SK-N-SH treated with all-trans-retinoic acid at 6 μM for 48 hours (cell line): ENCODE results near the gene NUP210L.

Experiments used
- ATAC-seq: fragments of 200-7000 bp; cut with Tn5 transposase; 3 replicates; pipeline ENCODE4 v1.9.1; 2020; ENCODE audit warnings: mild to moderate bottlenecking, moderate library complexity
- ARNTL ChIP-seq: fragments of 450-650 bp; formaldehyde crosslinking; IDR thresholded peaks from 2 replicates; pipeline ENCODE4 v1.5.0; 2020; ENCODE audit warnings: low read depth, mild to moderate bottlenecking, moderate library complexity, borderline replicate concordance
- BACH2 ChIP-seq: fragments of 250-450 bp; sonication (Bioruptor Pico); IDR thresholded peaks from 2 replicates; pipeline ENCODE4 v1.9.0; 2021; ENCODE audit warnings: mild to moderate bottlenecking, borderline replicate concordance
- CSDC2 ChIP-seq: fragments of 250-450 bp; sonication (Bioruptor Pico); IDR thresholded peaks from 2 replicates; pipeline ENCODE4 v1.5.0; 2020; ENCODE audit warnings: mild to moderate bottlenecking, moderate library complexity
- ESRRG ChIP-seq: fragments of 250-450 bp; sonication (Bioruptor Pico); IDR thresholded peaks from 2 replicates; pipeline ENCODE4 v1.6.1; 2021; ENCODE audit warnings: mild to moderate bottlenecking
- GLIS3 ChIP-seq: fragments of 250-450 bp; sonication (Bioruptor Pico); IDR thresholded peaks from 2 replicates; pipeline ENCODE4 v1.5.0; 2020; ENCODE audit warnings: mild to moderate bottlenecking, moderate library complexity
- ISL1 ChIP-seq: fragments of 250-450 bp; sonication (Bioruptor Pico); IDR thresholded peaks from 2 replicates; pipeline ENCODE4 v2.1.2; 2022; ENCODE audit warnings: mild to moderate bottlenecking, moderate library complexity
- PPARA ChIP-seq: fragments of 250-450 bp; sonication (Bioruptor Pico); IDR thresholded peaks from 2 replicates; pipeline ENCODE4 v1.5.0; 2020; ENCODE audit warnings: mild to moderate bottlenecking, borderline replicate concordance
- RARB ChIP-seq: fragments of 250-450 bp; sonication (Bioruptor Pico); IDR thresholded peaks from 2 replicates; pipeline ENCODE4 v1.8.0; 2021; ENCODE audit warnings: mild to moderate bottlenecking, moderate library complexity
- SNAI2 ChIP-seq: fragments of 250-450 bp; sonication (Bioruptor Pico); IDR thresholded peaks from 2 replicates; pipeline ENCODE4 v1.5.0; 2020; ENCODE audit warnings: mild to moderate bottlenecking, moderate library complexity
- TCF4 ChIP-seq: fragments of 250-450 bp; sonication (Bioruptor Pico); IDR thresholded peaks from 2 replicates; pipeline ENCODE4 v1.8.0; 2021; ENCODE audit warnings: mild to moderate bottlenecking, moderate library complexity, borderline replicate concordance
- TOX ChIP-seq: fragments of 250-450 bp; sonication (Bioruptor Pico); IDR thresholded peaks from 2 replicates; pipeline ENCODE4 v1.8.0; 2021; ENCODE audit warnings: mild to moderate bottlenecking, moderate library complexity, borderline replicate concordance
- ZC3H10 ChIP-seq: fragments of 250-450 bp; sonication (Bioruptor Pico); IDR thresholded peaks from 2 replicates; pipeline ENCODE4 v1.5.1; 2021; ENCODE audit warnings: mild to moderate bottlenecking, moderate library complexity
- ZFP3 ChIP-seq: fragments of 250-450 bp; sonication (Bioruptor Pico); IDR thresholded peaks from 2 replicates; pipeline ENCODE4 v1.5.0; 2020; ENCODE audit warnings: mild to moderate bottlenecking, moderate library complexity
- ZFP30 ChIP-seq: fragments of 450-650 bp; formaldehyde crosslinking; IDR thresholded peaks from 2 replicates; pipeline ENCODE4 v1.5.0; 2022; ENCODE audit warnings: mild to moderate bottlenecking, moderate library complexity
- ZNF565 ChIP-seq: fragments of 450-650 bp; formaldehyde crosslinking; conservative IDR thresholded peaks from 2 replicates; pipeline ENCODE4 v1.5.0; 2020; ENCODE audit warnings: low read depth, mild to moderate bottlenecking, moderate library complexity
- ZNF70 ChIP-seq: fragments of 450-650 bp; formaldehyde crosslinking; IDR thresholded peaks from 2 replicates; pipeline ENCODE4 v1.5.0; 2020; ENCODE audit warnings: mild to moderate bottlenecking, moderate library complexity
- ZNF8 ChIP-seq: fragments of 450-650 bp; formaldehyde crosslinking; IDR thresholded peaks from 2 replicates; pipeline ENCODE4 v1.5.0; 2020; ENCODE audit warnings: mild to moderate bottlenecking, moderate library complexity
- TF ChIP-seq, protein P1 (sequence below): fragments of 250-450 bp; sonication (Bioruptor Pico); IDR thresholded peaks from 2 replicates; pipeline ENCODE4 v1.5.0; 2020; ENCODE audit warnings: mild to moderate bottlenecking, moderate library complexity
- TF ChIP-seq, protein P2 (sequence below): fragments of 250-450 bp; sonication (Bioruptor Pico); IDR thresholded peaks from 2 replicates; pipeline ENCODE4 v1.8.0; 2021; ENCODE audit warnings: low read depth, mild to moderate bottlenecking, moderate library complexity, borderline replicate concordance
- TF ChIP-seq, protein P3 (sequence below): fragments of 250-450 bp; sonication (Bioruptor Pico); IDR thresholded peaks from 2 replicates; pipeline ENCODE4 v1.5.1; 2021; ENCODE audit warnings: mild to moderate bottlenecking, moderate library complexity
- TF ChIP-seq, protein P4 (sequence below): fragments of 250-450 bp; sonication (Bioruptor Pico); IDR thresholded peaks from 2 replicates; pipeline ENCODE4 v1.8.0; 2020; ENCODE audit warnings: mild to moderate bottlenecking, moderate library complexity, borderline replicate concordance

The NUP210L gene

DNA sequence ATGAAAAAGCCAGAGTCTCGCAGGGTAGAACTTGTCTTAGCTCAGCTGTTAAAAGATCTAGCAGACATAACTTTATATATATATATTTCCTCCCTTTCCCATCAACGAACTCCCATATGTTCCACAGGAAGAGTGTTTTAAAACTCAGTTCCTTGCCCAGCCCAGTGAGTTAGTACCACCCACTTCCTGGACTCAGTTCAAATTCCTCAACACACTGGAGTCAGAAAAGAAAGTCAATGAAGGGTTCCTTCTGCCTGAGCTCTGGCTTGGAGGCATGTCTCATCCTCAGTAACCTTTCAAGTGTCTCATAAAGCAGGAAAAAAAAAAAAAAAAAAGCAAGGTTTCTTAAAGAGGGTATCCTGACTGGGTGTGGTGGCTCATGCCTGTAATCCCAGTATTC lies 21.5 kb upstream of the NUP210L start:
- ATAC-seq: peak; percentile 77
- TF ChIP-seq ISL1 (CRISPR knock-in tag) (no peak), ARNTL (CRISPR knock-in tag) (no peak), ESRRG (CRISPR knock-in tag) (no peak), GLIS3 (CRISPR knock-in tag) (no peak), TOX (CRISPR knock-in tag) (no peak), SNAI2 (CRISPR knock-in tag) (no peak), BACH2 (CRISPR knock-in tag) (no peak), ZNF70 (CRISPR knock-in tag) (no peak), ZFP30 (no peak), TCF4 (CRISPR knock-in tag) (no peak), ZNF565 (no peak), ZNF8 (CRISPR knock-in tag) (no peak), ZFP3 (CRISPR knock-in tag) (no peak), PPARA (CRISPR knock-in tag) (no peak), CSDC2 (CRISPR knock-in tag) (no peak), RARB (CRISPR knock-in tag) (no peak)
- TF ChIP-seq, protein P1, sequence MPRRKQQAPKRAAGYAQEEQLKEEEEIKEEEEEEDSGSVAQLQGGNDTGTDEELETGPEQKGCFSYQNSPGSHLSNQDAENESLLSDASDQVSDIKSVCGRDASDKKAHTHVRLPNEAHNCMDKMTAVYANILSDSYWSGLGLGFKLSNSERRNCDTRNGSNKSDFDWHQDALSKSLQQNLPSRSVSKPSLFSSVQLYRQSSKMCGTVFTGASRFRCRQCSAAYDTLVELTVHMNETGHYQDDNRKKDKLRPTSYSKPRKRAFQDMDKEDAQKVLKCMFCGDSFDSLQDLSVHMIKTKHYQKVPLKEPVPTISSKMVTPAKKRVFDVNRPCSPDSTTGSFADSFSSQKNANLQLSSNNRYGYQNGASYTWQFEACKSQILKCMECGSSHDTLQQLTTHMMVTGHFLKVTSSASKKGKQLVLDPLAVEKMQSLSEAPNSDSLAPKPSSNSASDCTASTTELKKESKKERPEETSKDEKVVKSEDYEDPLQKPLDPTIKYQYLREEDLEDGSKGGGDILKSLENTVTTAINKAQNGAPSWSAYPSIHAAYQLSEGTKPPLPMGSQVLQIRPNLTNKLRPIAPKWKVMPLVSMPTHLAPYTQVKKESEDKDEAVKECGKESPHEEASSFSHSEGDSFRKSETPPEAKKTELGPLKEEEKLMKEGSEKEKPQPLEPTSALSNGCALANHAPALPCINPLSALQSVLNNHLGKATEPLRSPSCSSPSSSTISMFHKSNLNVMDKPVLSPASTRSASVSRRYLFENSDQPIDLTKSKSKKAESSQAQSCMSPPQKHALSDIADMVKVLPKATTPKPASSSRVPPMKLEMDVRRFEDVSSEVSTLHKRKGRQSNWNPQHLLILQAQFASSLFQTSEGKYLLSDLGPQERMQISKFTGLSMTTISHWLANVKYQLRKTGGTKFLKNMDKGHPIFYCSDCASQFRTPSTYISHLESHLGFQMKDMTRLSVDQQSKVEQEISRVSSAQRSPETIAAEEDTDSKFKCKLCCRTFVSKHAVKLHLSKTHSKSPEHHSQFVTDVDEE (CRISPR knock-in tag): no peak
- TF ChIP-seq, protein P2, sequence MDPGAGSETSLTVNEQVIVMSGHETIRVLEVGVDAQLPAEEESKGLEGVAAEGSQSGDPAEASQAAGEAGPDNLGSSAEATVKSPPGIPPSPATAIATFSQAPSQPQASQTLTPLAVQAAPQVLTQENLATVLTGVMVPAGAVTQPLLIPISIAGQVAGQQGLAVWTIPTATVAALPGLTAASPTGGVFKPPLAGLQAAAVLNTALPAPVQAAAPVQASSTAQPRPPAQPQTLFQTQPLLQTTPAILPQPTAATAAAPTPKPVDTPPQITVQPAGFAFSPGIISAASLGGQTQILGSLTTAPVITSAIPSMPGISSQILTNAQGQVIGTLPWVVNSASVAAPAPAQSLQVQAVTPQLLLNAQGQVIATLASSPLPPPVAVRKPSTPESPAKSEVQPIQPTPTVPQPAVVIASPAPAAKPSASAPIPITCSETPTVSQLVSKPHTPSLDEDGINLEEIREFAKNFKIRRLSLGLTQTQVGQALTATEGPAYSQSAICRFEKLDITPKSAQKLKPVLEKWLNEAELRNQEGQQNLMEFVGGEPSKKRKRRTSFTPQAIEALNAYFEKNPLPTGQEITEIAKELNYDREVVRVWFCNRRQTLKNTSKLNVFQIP: no peak
- TF ChIP-seq, protein P3, sequence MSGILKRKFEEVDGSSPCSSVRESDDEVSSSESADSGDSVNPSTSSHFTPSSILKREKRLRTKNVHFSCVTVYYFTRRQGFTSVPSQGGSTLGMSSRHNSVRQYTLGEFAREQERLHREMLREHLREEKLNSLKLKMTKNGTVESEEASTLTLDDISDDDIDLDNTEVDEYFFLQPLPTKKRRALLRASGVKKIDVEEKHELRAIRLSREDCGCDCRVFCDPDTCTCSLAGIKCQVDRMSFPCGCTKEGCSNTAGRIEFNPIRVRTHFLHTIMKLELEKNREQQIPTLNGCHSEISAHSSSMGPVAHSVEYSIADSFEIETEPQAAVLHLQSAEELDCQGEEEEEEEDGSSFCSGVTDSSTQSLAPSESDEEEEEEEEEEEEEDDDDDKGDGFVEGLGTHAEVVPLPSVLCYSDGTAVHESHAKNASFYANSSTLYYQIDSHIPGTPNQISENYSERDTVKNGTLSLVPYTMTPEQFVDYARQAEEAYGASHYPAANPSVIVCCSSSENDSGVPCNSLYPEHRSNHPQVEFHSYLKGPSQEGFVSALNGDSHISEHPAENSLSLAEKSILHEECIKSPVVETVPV (CRISPR knock-in tag): no peak
- TF ChIP-seq, protein P4, sequence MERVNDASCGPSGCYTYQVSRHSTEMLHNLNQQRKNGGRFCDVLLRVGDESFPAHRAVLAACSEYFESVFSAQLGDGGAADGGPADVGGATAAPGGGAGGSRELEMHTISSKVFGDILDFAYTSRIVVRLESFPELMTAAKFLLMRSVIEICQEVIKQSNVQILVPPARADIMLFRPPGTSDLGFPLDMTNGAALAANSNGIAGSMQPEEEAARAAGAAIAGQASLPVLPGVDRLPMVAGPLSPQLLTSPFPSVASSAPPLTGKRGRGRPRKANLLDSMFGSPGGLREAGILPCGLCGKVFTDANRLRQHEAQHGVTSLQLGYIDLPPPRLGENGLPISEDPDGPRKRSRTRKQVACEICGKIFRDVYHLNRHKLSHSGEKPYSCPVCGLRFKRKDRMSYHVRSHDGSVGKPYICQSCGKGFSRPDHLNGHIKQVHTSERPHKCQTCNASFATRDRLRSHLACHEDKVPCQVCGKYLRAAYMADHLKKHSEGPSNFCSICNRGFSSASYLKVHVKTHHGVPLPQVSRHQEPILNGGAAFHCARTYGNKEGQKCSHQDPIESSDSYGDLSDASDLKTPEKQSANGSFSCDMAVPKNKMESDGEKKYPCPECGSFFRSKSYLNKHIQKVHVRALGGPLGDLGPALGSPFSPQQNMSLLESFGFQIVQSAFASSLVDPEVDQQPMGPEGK (CRISPR knock-in tag): no peak

DNA sequence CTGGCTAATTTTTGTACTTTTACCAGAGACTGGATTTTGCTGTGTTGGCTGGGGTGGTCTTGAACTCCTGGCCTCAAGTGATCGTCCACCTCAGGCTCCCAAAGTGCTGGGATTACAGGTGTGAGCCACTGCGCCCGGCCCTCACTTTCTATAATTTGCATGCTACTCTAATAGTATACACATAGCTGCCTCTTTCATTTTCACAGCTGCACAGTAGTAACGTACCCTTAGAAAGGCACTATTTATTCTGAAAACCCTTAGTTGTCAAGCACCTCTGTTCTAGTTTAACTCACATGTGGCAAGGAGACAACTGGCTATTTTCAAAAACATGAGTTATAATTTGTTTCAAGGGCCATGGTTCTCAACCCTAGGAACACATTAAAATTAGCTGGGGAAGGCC lies 19.8 kb upstream of the NUP210L start:
- TF ChIP-seq PPARA (CRISPR knock-in tag) (no peak), ZC3H10 (CRISPR knock-in tag) (no peak), ZFP3 (CRISPR knock-in tag) (no peak), ZNF70 (CRISPR knock-in tag) (no peak)
- no peak for ATAC-seq

DNA sequence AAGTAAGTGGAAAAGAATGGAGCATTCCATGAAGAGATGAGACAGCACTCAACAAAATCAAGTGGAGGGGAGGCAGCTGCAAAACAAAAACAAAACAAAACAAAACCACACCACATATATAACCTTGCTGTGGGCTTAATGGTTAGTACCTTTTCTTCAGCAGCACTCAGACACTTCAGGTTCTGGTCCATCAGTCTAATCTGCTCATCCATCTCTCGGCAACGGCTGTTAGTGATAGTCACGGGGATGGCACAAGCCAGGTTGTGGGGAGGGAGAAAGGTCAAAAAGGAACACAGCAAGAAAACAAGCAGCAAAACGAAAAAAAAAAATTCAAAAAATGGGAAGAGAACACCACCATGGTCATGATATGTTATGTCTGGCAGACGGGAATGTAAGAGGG lies 17.0 kb upstream of the NUP210L start:
- TF ChIP-seq, protein P4 (CRISPR knock-in tag): no peak
- TF ChIP-seq ZNF70 (CRISPR knock-in tag) (no peak), PPARA (CRISPR knock-in tag) (no peak), ARNTL (CRISPR knock-in tag) (no peak), ZFP3 (CRISPR knock-in tag) (no peak), SNAI2 (CRISPR knock-in tag) (no peak)

More for the DNA sequence above, 17.0 kb upstream of the NUP210L start:
- no peak for ATAC-seq
